Ishikawa (cell line): ENCODE data around the gene ABTB2.

Source experiments
- CEBPB ChIP-seq: IDR thresholded peaks from 2 replicates; pipeline ENCODE4 v1.6.1; 2012
- CREB1 ChIP-seq: IDR thresholded peaks from 2 replicates; pipeline ENCODE4 v1.6.1; 2012; ENCODE audit warnings: low read depth
- EP300 ChIP-seq: IDR thresholded peaks from 2 replicates; pipeline ENCODE4 v1.6.1; 2012; ENCODE audit warnings: borderline replicate concordance
- RAD21 ChIP-seq: IDR thresholded peaks from 2 replicates; pipeline ENCODE4 v1.6.1; 2012; ENCODE audit warnings: low read depth
- REST ChIP-seq: IDR thresholded peaks from 2 replicates; pipeline ENCODE4 v1.6.1; 2012; ENCODE audit warnings: low read depth, mild to moderate bottlenecking
- TAF1 ChIP-seq: IDR thresholded peaks from 2 replicates; pipeline ENCODE4 v1.6.1; 2012; ENCODE audit warnings: low read depth, mild to moderate bottlenecking
- USF1 ChIP-seq: IDR thresholded peaks from 2 replicates; pipeline ENCODE4 v1.6.1; 2012
- YY1 ChIP-seq: IDR thresholded peaks from 2 replicates; pipeline ENCODE4 v1.6.1; 2012; ENCODE audit warnings: low read depth
- TF ChIP-seq, protein P1 (sequence below): IDR thresholded peaks from 2 replicates; pipeline ENCODE4 v1.6.1; 2012

DNA sequence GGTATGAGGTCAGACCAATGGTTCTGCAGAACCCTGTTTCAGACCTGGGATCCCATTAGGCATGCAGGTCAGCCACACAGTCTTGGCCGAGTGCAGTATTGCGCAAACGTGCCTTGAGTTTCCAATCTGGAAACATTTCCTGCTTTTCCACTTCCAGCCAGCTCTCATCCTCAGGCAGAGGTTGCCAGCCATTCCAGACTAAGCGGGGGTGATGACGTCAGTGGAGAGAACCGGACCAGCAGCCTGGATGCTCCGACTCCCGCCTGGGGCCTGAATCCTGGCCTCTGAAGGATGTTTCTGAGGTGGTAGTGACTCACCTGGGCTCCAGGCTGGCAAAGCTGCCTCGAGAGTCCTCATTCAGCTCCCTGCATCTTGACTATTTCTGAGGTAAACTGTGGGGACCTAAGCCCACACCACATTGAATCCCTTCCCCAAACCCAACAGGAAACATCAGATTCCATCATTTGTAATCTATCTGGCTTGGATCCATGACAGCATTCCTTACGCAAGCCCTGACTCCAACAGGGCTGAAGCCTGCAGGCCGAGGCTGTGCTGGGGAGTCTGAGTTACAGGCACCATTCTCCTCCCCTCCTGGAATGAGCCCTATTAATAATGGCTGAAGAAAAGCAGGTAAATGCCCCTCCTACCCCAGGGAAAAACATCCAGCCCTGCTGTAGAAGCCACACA, 83.0 kb downstream of the ABTB2 start:
- TF ChIP-seq RAD21 (no peak; the same call in 1 of the 2 replicates), REST (no peak), TAF1 (no peak), CREB1 (peak; percentile 67; the same call in 1 of the 2 replicates), YY1 (peak; percentile 65; the same call in 1 of the 2 replicates), EP300 (peak; percentile 65; the same call in 1 of the 2 replicates), CEBPB (peak; percentile 100), USF1 (0 out of 2 replicates have a peak, but pooled peaks have one; percentile 10)
- TF ChIP-seq, protein P1, sequence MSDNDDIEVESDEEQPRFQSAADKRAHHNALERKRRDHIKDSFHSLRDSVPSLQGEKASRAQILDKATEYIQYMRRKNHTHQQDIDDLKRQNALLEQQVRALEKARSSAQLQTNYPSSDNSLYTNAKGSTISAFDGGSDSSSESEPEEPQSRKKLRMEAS: peak; percentile 47; the same call in 1 of the 2 replicates
